Right ventricle myocardium inferior (tissue), 1 donor: ENCODE results near the gene MYO5B. TPM values are rescaled to one million over a fixed set of nuclear protein-coding genes. Genes with fewer than 3 reads are reported as not detected.

ENCODE experiments used
- ATAC-seq: fragments of 200-7000 bp; cut with Tn5 transposase; one replicate; pipeline ENCODE4 v1.9.1; 2020; ENCODE audit warnings: mild to moderate bottlenecking, moderate library complexity
- DNase-seq: peaks from one replicate; pipeline ENCODE4 v3.0.0; 2021; ENCODE audit errors: missing footprints
- intact Hi-C: fragments of 100-400 bp; cut with DNase I; formaldehyde crosslinking; loops from one replicate; pipeline ENCODE4 v1.11.0; 2022
- total RNA-seq: library from RNA; stranded (reverse); fragmentation: NEBNext Ultra II Directional; extraction: Animal tissue kit (Norgen Biotek cat#: 25700); gene quantifications from one replicate; pipeline ENCODE4 v1.2.1, GENCODE V29; 2021
- donor health status: DM: no; HTN: yes; CAD: no; lungs with severe emphysema.

The MYO5B gene
- total RNA-seq, 1 donor from 2014 or later, result 0.89 TPM

DNA sequence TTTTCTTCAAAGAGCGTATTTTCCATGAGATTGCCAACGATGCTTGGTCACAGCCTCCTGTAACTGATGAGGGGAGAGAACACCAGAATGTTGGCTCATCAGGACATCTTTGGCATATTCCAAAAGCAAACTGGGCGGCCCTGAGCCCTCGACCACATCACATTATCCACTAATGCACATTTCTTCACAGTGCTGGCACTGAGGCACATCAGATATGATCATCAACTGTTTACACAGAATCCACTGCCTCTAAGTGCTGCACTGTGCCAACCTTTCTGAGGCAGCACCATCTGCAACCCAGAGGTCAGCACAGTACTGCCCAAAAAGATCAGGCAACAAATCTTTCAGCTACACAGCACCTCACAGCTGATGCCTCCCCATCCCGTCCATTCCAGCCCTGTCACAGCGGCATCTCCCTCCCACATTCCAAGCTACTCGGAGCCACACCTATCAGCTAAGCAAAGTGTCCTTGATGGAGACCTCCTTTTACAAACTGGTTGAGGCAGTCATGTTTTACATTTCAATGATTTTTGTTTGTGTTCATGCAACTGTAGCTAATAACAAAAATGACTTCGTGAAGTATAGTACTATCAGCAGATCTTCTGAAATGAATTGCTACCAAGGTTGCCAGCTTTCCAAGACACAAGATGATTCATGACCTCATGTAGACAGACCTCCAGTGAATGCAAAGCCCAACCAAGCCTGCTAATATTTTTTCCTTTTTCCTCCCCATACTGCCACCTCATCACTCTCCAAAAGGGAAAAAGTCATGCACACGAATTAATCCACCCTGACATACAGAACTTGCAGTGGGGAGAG lies 32.3 kb downstream of the MYO5B start:
- DNase-seq (no peak), ATAC-seq (no peak)
- intact Hi-C loops, result no loop called here

DNA sequence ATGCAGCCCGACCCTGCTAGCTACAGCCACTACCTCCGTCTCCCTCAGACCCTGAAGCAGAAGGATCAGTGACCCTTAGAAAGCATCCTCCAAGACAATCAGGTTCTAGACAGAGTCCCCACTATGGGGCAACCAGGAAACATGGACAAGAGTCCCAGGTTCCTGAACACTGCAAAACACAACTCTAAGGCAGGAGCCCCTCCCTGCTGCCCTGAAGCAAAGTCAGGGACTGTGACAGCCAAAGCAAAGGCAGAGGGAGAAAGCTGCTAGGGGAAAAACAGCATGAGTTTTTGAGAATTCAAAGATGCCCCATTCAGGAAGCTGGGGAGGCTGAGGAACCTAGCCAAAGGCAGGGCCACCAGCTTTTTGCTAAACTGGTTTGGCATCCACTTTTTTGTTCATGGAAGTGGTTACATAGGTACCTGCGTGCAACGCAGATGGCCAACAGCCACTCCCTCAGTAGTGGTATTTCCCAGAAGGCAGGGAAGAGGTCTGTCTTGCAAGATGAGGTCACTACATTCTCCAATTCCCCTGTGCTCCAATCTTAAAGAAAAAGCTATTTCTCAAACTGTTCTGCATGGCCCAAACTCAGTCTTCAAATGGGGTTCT lies 33.2 kb downstream of the MYO5B start:
- intact Hi-C loops, result no loop called here
- DNase-seq, result no peak
- ATAC-seq, result no peak

DNA sequence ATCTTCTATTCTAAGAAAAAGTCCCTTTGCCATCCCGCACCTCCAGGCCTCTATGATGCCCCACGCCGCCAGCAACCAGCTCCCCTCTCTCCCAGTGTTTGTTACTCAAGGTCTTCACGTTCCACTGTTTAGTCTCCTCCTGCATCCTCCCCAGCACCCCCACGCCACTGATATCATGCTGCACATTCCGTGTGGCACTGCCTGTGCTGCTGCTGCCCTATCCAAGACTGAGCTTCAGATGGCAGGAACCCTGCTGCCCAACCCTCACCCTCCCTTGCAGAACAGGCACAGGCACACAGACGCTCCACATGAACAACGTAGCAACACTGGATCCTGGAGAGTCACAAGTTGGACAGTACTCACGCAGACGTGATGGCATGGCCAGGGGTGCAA lies 35.3 kb downstream of the MYO5B start:
- ATAC-seq (no peak), DNase-seq (no peak)
- intact Hi-C loops, result no loop called here

DNA sequence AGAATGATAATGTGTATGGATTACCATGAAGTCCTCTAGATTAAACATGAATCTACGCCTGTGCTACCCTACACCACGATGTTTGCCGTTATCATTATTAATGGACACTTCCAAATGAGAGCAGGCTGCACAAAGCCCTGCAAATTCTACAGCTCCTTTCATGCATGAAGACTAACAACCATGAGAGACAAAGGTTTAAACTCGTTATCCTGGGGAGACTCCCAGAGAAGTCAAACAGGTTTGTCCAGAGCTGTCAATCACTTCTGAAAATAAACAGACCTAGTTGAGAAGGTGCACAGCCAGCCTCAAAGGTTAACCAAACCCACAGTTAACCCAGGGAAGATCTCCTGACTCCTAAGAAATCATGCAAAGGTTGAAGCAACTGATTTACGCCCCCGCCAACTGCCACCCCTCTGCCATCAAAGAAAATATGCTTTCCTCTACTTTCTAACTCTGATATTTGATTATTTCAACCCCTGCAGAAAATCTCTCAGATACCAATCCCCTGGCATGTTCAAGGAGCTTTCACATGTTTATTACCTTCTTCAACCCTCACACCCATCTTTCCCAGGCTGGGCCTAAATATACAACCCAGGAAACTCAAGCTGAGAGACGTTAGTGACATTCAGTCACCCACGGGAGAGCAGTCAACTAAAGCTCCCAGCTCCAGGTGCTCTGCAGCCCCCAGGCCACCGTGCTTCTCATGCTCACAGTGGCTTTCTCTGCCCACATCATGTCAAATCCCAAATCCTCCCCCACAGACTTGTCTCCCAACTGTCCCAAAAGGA lies 35.9 kb downstream of the MYO5B start:
- no peak for DNase-seq
- intact Hi-C loops, result no loop called here
- no peak for ATAC-seq

DNA sequence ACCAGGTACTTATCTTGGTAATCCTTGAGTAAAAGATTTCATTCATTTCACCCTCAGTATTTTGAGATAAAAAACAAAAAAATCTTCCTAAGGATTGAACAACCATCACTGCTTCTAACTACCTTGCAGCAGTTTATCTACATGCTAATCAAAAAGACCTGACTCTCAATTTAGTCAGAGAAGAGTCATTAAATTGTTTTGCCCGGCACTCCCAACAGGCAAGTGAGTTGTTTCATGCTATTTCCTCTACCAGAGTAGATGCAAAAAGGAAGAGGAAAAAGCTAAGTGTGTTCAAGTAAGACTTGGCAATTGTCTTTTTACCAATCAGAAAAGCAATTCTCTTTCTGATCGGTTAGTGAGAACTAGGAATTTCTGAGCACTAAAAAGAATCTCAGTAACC lies 39.5 kb downstream of the MYO5B start:
- ATAC-seq (no peak), DNase-seq (no peak)
- intact Hi-C loops, result no loop called here

DNA sequence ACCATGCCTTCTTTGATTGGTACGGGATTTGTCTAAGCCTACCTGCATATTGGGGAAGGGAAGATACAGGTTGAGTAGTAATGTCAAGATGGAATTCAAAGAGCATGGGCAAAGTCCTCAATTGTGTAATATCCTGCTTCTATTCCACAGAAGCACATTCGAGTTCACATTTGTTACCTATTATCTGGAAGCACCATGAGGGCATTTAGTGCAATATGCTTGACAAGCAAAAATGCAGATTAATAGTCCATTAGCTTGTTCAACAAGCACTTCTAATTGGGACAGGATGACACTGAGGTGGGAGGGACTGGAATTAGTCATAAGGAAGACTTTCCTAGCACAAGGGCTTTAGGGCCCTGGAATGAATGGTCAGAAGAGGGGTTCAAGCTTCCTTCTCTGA lies 40.5 kb downstream of the MYO5B start:
- no peak for DNase-seq

DNA sequence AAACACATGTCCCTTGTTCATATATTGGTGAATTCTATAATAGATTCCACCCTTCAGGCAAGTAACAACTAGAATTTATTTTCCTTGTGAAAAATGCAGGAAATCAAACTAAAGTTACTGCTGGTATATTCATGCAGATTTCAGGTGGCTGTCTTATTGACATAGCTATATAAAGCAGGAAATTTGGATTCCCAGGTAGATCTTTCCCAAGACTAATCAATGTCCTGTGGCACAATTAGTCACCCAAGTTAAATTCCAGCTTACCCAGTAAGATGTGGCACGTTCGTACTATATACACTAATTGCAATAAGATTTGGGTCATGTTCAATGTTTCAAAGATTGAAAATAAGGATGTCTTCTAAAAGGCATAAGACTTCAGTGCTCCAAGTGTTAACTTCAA lies 42.0 kb downstream of the MYO5B start:
- no peak for ATAC-seq
- no peak for DNase-seq
- intact Hi-C loops, result no loop called here

More for the DNA sequence above, 40.5 kb downstream of the MYO5B start:
- no peak for ATAC-seq
- intact Hi-C loops, result no loop called here

DNA sequence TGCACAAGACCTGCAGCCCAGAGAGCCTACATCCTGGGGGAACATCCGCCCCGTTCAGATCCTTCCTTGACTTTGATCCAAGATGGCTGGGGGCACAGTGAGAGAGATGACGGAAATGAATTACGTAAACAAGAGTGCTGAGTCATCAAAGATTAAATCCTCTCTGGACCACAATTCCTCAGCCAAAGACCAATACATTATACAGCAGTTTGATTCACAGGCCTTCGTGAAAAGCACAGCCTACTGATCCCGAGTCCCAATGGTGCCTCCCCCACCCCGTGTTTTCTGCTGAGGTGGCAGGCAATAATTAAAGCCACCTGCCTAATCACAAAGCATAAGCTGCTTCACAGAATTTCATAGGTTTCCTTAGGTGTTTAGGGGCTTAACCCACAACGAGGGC lies 43.0 kb downstream of the MYO5B start:
- intact Hi-C loops, result no loop called here
- ATAC-seq, result no peak
- DNase-seq, result no peak

DNA sequence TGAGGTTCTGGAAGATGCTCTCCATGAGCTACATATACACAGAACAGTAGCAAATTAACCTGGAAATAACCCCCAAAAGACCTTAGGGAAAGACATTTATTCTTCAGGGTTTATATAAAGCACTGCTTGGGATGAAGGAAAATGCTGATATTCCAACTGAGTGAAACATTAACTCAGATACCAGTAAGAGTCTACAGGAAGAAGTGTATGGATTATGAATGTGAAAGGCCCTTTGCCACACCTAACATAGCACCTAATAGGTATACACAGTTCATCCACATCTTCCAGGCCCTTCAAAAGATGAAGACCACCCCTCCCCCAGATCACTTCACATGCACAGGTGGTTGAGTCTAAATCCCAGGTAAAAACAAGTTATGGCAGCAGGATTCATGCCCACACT lies 50.4 kb downstream of the MYO5B start:
- DNase-seq, result no peak
- intact Hi-C loops, result no loop called here
- ATAC-seq, result no peak

DNA sequence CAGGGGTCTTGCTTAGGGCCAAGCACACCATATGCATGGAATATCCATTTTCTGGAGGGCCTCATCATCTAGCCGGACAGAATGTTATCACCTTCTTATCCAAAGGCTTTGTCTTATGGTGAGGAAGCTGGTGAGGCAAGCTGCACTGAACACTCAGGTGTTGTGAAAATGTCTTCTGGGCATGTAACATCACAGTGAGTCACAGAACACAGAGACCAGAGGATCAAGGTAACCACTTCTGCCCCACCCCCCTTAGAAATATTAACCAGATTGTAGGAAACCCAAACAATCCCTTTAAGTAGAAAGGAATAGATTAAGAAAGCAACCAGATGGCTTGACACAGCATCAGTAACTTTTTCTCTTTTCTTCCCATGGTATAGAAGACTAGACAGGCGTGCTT lies 51.1 kb downstream of the MYO5B start:
- ATAC-seq (no peak), DNase-seq (no peak)
- intact Hi-C loops, result no loop called here

DNA sequence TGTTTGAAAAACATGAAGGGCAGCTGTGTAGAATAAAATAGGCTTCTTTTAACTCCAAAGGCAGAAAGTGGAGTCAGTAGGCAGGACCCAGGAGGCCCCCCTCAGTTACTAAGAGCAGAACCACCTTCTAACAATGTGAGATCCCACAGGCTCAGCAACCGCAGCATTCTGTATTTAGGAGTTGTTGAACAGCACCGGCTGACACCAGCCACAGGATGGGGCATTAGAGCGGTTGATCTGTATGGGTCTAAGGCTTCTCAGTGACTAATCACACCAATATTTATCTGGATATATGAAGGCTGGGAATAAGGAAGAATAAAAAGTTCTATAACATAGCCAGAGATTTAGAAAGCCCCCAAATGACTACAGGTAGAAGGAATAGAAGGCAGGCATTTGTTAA lies 51.7 kb downstream of the MYO5B start:
- intact Hi-C loops, result no loop called here
- ATAC-seq (no peak), DNase-seq (no peak)

DNA sequence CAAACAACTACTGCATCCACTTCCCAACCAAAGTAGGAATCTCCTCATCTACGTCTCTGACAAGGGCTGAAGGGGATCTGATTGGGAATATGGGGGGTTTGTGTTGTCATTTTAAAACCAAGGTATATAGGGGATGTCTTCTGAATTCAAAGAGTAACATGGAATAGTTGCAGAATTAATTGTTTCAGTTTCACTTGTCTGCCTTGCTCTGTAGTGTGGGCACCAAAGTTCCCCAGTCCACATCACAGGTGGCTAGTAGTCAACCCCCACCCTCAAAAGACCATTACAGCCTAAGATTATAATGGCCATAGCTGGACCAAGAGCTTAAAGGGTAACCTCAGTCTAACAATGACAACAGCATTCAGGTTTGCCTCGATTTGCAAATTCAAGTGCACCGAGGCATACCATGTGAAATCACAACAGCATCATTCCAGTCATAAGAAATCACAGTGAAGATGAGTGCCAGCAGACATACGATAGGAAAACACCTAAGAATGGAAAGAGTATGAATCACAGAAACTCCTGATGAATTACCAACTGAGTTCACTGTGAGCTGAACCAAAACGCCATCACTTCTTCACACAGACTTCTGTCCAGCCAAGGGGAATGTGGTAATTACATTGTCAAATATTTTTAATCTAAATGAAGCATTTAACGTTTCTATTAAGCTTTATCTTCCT lies 52.4 kb downstream of the MYO5B start:
- intact Hi-C loops, result no loop called here
- ATAC-seq (no peak), DNase-seq (no peak)

DNA sequence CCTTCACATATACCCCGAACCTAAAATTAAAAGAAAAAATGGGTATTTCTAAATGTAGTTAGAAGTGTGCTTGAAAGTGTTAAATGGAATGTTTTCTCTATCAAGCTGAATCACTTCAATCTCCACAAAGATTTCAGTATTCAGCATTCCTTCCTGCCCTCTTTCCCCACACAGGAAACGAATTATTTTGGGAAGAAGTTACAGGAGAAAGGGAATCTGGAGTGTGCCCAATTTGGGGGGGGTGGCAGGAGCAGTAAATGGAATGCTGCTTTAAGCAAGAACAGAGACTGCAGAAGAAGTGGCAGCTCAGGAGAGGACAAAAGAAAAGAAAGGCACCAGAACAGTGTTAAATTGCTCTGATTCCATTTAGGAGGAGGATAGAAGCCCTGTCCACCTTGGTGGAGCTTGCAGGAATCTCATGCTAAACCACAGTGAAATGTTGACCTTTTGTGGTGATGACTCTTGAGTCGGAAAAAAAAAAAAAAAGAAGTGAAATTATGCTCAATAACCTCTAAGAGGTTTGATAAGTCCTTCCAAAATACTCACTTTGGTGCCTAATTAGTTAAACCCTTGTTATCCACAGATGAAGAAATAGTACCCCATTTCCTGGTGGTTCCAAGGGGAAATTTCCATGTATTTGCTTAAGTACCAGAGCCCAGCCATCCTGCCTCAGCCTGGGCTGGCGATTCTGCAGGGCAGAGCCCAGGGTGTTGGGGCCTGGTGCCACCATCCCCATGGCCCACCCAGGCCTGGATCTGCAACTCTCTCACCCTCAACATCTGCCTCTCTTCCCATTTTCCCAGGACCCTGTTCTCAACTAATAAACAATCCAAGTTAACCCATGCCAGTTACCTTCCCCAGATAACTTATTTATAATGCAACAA lies 56.5 kb downstream of the MYO5B start:
- ATAC-seq, result no peak
- DNase-seq, result no peak
- intact Hi-C loops, result no loop called here

DNA sequence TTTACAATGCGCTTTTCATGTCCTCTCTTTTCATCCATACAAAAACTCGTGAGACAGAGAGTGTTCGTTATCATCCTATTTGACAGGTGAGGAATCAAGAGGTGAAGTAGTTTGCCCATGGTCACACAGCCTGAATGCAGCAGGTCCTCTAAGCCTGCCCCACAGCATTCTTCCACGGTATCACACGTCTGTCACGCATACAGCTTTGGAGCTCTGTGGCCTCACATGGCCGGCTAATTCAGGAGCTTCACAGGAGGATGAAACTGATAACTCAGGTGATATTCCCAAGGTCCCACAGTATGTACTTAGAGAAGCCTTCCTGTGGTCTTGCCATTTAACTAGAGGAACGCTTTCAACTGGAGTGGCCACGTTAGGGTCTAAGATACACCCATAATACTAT lies 59.0 kb downstream of the MYO5B start:
- DNase-seq, result no peak
- ATAC-seq, result no peak
- intact Hi-C loops, result no loop called here

DNA sequence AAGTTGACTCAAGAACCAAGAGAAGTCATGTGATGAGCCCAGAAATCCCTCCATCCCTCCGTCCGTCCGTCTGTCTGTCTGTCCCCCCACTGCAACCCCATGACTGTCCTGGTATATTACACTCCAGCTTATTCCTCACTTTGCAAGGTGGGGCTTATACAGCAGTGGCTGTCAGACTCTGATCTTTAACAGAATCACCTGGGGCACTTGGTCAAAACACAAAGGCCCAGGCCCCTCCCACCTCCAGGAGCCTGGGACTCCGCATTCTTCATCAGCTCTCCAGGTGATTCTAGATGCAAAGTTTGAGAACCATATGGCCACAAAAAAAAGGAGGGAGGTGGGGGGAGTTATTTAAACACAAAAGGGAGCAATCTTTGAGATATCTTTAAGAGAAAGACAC lies 61.4 kb downstream of the MYO5B start:
- intact Hi-C loops, result no loop called here
- no peak for DNase-seq
- ATAC-seq, result no peak

DNA sequence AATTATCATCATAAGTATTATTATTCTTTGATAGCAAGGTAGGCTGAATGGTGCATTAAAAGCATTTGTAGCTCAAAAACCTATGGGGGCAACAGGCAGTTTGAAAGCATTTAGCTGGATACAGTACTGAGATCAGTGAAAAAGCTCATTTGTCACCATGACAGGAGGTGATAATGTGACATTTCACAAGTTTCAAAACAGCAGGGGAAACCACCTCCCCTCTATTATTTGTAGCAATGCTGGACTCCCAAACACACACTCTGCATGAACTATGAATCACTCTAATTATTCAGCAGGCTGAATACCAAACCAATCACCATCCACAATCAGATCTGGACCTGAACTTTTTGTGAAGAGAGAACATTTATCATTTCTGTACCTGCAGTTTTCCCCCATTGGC lies 63.4 kb downstream of the MYO5B start:
- intact Hi-C loops, result no loop called here
- ATAC-seq (no peak), DNase-seq (no peak)

DNA sequence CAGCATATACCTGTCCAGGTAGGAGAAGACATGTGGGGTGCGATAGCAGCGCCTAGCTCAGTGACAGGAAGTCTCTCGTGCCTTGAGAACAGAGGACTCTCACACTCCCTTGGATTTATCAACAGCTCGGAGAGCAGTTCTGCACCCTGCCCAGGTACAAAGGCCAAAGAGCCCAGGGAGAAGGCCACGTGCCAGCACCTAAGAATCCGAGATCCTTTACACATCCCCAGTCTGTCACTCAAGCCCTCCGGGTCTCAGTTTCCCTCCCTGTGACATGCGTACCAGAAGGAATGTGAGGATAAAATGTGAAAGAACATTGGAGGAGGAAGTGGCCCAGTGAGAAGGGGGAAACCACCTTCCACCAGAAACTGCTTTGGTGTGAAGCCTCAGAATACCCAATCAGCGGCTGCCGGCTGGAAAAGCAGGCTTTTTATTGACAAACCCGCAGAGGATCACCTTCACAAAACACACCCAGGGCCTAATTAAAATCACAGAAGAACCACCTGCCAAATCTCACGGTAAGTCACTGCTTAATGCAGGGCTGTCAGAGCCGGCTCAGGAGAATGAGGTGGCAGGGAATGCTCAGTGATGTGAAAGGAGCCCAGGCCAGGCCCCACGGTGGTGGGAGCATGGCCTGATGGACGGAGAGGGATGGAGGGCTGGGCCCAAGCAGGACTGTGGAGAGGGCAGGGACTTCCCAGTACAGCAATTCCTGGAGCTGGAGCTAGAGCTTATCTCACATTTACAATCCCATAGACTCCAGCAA lies 66.3 kb downstream of the MYO5B start:
- DNase-seq, result no peak
- intact Hi-C loops, result no loop called here
- ATAC-seq, result no peak
